Measurements from ENCODE around the gene SEC61A1. TPM values are rescaled to one million over a fixed set of nuclear protein-coding genes. Genes with fewer than 3 reads are reported as not detected.

The SEC61A1 gene
- total RNA-seq, result 138 and 179 TPM in 2 replicates

GRCh38 chr3:128051837-128052594 is at the start of gene SEC61A1:
Gene SEC61A1, plus strand, starts transcription at chr3:128052437. Its CDS starts 116 bp downstream, at chr3:128052553.

Other genes starting within 250 kb of the SEC61A1 start
- 39.0 and 44.1 TPM in 2 replicates for gene MGLL, start 229.9 kb upstream of the SEC61A1 start, total RNA-seq
- not detected in 2 replicates for gene KBTBD12, start 137.2 kb upstream of the SEC61A1 start, total RNA-seq
- gene RUVBL1, start 71.4 kb downstream of the SEC61A1 start, total RNA-seq, result 93.7 and 109 TPM in 2 replicates
- gene EEFSEC, start 101.0 kb downstream of the SEC61A1 start, total RNA-seq, result 13.3 and 15.6 TPM in 2 replicates